ENCODE measurements around the gene TBPL1.

DNA sequence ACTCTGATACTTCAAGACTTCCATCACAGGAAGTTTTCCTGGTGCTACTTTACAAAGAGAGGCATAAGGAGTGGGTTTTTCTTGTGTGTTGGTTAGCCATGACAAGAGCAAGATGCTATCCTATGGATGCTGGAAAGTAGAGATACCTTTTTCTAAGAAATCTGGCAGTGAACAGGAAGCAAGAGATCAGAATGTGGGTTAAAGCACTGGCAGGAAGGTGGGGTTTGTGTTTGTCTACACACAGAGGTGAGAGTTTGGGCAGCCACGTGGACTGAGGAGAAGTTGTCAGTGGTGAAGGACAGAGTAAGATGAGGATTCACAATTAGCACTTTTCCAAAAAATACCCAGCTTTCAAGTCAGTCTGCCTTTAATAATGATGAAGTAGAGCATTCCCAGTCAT, 81.5 kb downstream of the TBPL1 start:
- TF ChIP-seq, protein P1, sequence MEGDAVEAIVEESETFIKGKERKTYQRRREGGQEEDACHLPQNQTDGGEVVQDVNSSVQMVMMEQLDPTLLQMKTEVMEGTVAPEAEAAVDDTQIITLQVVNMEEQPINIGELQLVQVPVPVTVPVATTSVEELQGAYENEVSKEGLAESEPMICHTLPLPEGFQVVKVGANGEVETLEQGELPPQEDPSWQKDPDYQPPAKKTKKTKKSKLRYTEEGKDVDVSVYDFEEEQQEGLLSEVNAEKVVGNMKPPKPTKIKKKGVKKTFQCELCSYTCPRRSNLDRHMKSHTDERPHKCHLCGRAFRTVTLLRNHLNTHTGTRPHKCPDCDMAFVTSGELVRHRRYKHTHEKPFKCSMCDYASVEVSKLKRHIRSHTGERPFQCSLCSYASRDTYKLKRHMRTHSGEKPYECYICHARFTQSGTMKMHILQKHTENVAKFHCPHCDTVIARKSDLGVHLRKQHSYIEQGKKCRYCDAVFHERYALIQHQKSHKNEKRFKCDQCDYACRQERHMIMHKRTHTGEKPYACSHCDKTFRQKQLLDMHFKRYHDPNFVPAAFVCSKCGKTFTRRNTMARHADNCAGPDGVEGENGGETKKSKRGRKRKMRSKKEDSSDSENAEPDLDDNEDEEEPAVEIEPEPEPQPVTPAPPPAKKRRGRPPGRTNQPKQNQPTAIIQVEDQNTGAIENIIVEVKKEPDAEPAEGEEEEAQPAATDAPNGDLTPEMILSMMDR (IDR thresholded peaks at IDR 0.05): no peak
- TF ChIP-seq ZFX (IDR thresholded peaks at IDR 0.05; ENCODE audit: borderline replicate concordance): no peak
